B cell (primary cell): ENCODE data around the gene BTN2A1. TPM values are rescaled to one million over a fixed set of nuclear protein-coding genes. Genes with fewer than 3 reads are reported as not detected.

ENCODE experiments used
- ATAC-seq: fragments of 200-7000 bp; cut with Tn5 transposase; one replicate; pipeline ENCODE4 v1.10.0; 2021; ENCODE audit warnings: low read depth, mild to moderate bottlenecking, moderate number of reproducible peaks, moderate library complexity
- CTCF ChIA-PET: fragments of 350-600 bp; sonication (Branson Sonifier 250); formaldehyde crosslinking; loops from one replicate; lab custom pipeline; 2021; ENCODE audit warnings: antibody characterized with exemption, inconsistent platforms; lab: Charles Lee
- POLR2A ChIA-PET: fragments of 350-600 bp; sonication (Branson Sonifier 250); formaldehyde crosslinking; loops from one replicate; lab custom pipeline; 2021; ENCODE audit warnings: antibody characterized with exemption; lab: Charles Lee
- DNase-seq: peaks from one replicate; pipeline ENCODE4 v3.0.0; 2013
- H2AFZ ChIP-seq: 2 replicates; pipeline ENCODE4 v1.6.1; 2012; ENCODE audit warnings: mild to moderate bottlenecking, low read depth, low read length; ENCODE audit not compliant: insufficient read depth, poor library complexity, severe bottlenecking
- H3K27ac ChIP-seq, 2 donors: 1 replicate in 1 of 2; 2 replicates in 1 of 2; pipeline ENCODE4 v1.5.1; 2012 to 2013; ENCODE audit warnings: low read length in 2 of 2, mild to moderate bottlenecking in 2 of 2, moderate library complexity in 1 of 2
- H3K27me3 ChIP-seq, 4 experiments: fragments of 200-600 bp in 1 of 4; sonication (generic) in 1 of 4; replicated peaks in 1 of 4; 1 replicate in 2 of 4; 2 replicates in 2 of 4; pipeline versions ENCODE4 v1.6.1 to v1.7.0; 2013 to 2016; ENCODE audit warnings: low read length in 3 of 4, mild to moderate bottlenecking in 2 of 4, mixed read lengths in 1 of 4, moderate library complexity in 1 of 4; ENCODE audit not compliant: insufficient read depth in 4 of 4, control insufficient read depth in 3 of 4; ENCODE audit errors: control extremely low read depth in 1 of 4
- H3K36me3 ChIP-seq, 2 experiments: replicated peaks in 1 of 2; 1 replicate in 1 of 2; 2 replicates in 1 of 2; pipeline versions ENCODE4 v1.6.1 to v1.7.1; 2013; ENCODE audit warnings: low read length in 1 of 2; ENCODE audit not compliant: insufficient read depth in 2 of 2, control insufficient read depth in 1 of 2; ENCODE audit errors: control extremely low read depth in 1 of 2, extremely low read depth in 1 of 2
- H3K4me1 ChIP-seq, 2 donors: fragments of 200-600 bp in 1 of 2; sonication (generic) in 1 of 2; 1 replicate in 1 of 2; 2 replicates in 1 of 2; pipeline versions ENCODE4 v1.5.1 to v1.6.1; 2013 to 2017; ENCODE audit warnings: low read length in 2 of 2; ENCODE audit not compliant: control insufficient read depth in 2 of 2, insufficient read depth in 2 of 2
- H3K4me2 ChIP-seq: replicated peaks from 2 replicates; pipeline ENCODE3; 2012; ENCODE audit warnings: mild to moderate bottlenecking, low read depth, low read length; ENCODE audit not compliant: poor library complexity, severe bottlenecking
- H3K4me3 ChIP-seq, 5 experiments: fragments of 200-600 bp in 1 of 5; sonication (generic) in 1 of 5; 1 replicate in 3 of 5; 2 replicates in 2 of 5; pipeline versions ENCODE4 v1.5.1 to v1.7.0; 2011 to 2016; ENCODE audit warnings: low read length in 4 of 5, mild to moderate bottlenecking in 4 of 5, low read depth in 2 of 5, control low read depth in 1 of 5, moderate library complexity in 1 of 5; ENCODE audit not compliant: insufficient read depth in 1 of 5; ENCODE audit errors: control extremely low read depth in 1 of 5, extremely low read depth in 1 of 5
- H3K79me2 ChIP-seq: fragments of 200-600 bp; sonication (generic); one replicate; pipeline ENCODE4 v1.6.0; 2016; ENCODE audit warnings: low read length; ENCODE audit not compliant: control insufficient read depth, insufficient read depth
- H3K9ac ChIP-seq: fragments of 200-600 bp; sonication (generic); 2 replicates; pipeline ENCODE4 v1.6.1; 2017; ENCODE audit warnings: mild to moderate bottlenecking, low read length, moderate library complexity
- H3K9me3 ChIP-seq, 3 donors: one replicate each; pipeline versions ENCODE4 v1.6.1 to v1.7.1; 2013; ENCODE audit warnings: low read length in 2 of 3; ENCODE audit not compliant: control insufficient read depth in 2 of 3, insufficient read depth in 1 of 3; ENCODE audit errors: control extremely low read depth in 1 of 3
- H4K20me1 ChIP-seq: 2 replicates; pipeline ENCODE4 v1.6.0; 2012; ENCODE audit warnings: mild to moderate bottlenecking, low read length; ENCODE audit not compliant: insufficient read depth, control insufficient read depth, poor library complexity, severe bottlenecking
- H3K27ac Mint-ChIP-seq: one replicate; pipeline ENCODE4 v1.8.0; 2021; ENCODE audit warnings: mixed read lengths
- H3K27me3 Mint-ChIP-seq: one replicate; pipeline ENCODE4 v1.8.0; 2021; ENCODE audit warnings: mixed read lengths
- H3K4me1 Mint-ChIP-seq: one replicate; pipeline ENCODE4 v1.8.0; 2021; ENCODE audit warnings: mixed read lengths
- H3K4me3 Mint-ChIP-seq: one replicate; pipeline ENCODE4 v1.8.0; 2021; ENCODE audit warnings: mixed read lengths
- H3K9me3 Mint-ChIP-seq: one replicate; pipeline ENCODE4 v1.8.0; 2022; ENCODE audit warnings: mixed read lengths; ENCODE audit not compliant: insufficient read depth
- CTCF ChIP-seq: fragments of 200-600 bp; IDR thresholded peaks from one replicate; pipeline ENCODE4 v1.8.0; 2022; ENCODE audit warnings: antibody characterized with exemption, mild to moderate bottlenecking
- EZH2 ChIP-seq: IDR thresholded peaks from 2 replicates; pipeline ENCODE4 v1.6.1; 2012; ENCODE audit warnings: borderline replicate concordance, low read depth, mild to moderate bottlenecking, moderate library complexity, low read length; ENCODE audit not compliant: insufficient read depth, poor library complexity, severe bottlenecking
- WGBS: methylation state at CpG from one replicate; pipeline ENCODE4 v1.1.5; 2013; ENCODE audit warnings: missing lambda C conversion rate; ENCODE audit not compliant: insufficient coverage; 5-methylcytosine and 5-hydroxymethylcytosine counted together
- intact Hi-C: fragments of 100-400 bp; cut with micrococcal nuclease; formaldehyde crosslinking; loops from one replicate; pipeline ENCODE4 v1.10.0; 2022
- polyA plus RNA-seq: library from polyadenylated mRNA; depleted of rRNA; stranded (reverse); fragments of >200 nt; gene quantifications from 2 replicates; pipeline ENCODE4 v1.2.3, GENCODE V29; 2012
- total RNA-seq, 2 donors: library from RNA; stranded (reverse); fragments of 120-200 nt in 1 of 2; gene quantifications; 1 replicate in 1 of 2; 2 replicates in 1 of 2; pipeline versions ENCODE4 v1.2.3 to v1.2.4, GENCODE V29; 2013 to 2022

BTN2A1 gene
- total and polyA plus RNA-seq, 2 donors (not counting 1 experiment from before 2014, with no cell fraction given) = 55.1 to 69.6 TPM

- Mint-ChIP-seq H3K27me3 (no peaks in the 10 kb centered on the region), H3K4me3 (no peak overlapping the region), H3K4me1 (peaks cover 19% of the 10 kb centered on the region), H3K9me3 (peaks cover 10% of the 10 kb centered on the region), H3K27ac (no peak overlapping the region)
- ChIA-PET POLR2A (interaction anchor here (0.6 kb wide), 1 partner anchor 179 kb away, joined by 8 read pairs; no protein-coding TSS in a partner anchor), CTCF (no interaction called here)
- no peak for DNase-seq
- no peaks in the 10 kb centered on the region for H3K79me2 ChIP-seq
- no peak overlapping the region for H3K27ac ChIP-seq
- intact Hi-C loops = no loop called here
- H3K9me3 ChIP-seq = peaks cover 0 to 7% (median 0%) of the 10 kb centered on the region in 3 donors
- H3K27me3 ChIP-seq = no peaks in the 10 kb centered on the region
- H3K4me2 ChIP-seq = no peak overlapping the region
- WGBS = 100% methylated on average over 1 of the region's 3 CpGs
- H2AFZ ChIP-seq = no peak overlapping the region
- H3K4me3 ChIP-seq = no peak overlapping the region
- no peak overlapping the region for H3K9ac ChIP-seq
- no peak for ATAC-seq
- no peaks in the 10 kb centered on the region for H4K20me1 ChIP-seq
- TF ChIP-seq CTCF (no peak), EZH2 (no peak)
- H3K4me1 ChIP-seq = peaks cover 12 to 14% of the 10 kb centered on the region in 2 donors
- no peaks in the 10 kb centered on the region for H3K36me3 ChIP-seq
These were observed 26.0 kb downstream of the BTN2A1 start for GRCh38 chr6:26483727-26484126.

GRCh38 chr6:26484161-26484560, 26.4 kb downstream of the BTN2A1 start:
- H3K4me1 Mint-ChIP-seq = peaks cover 14% of the 10 kb centered on the region
- intact Hi-C loops = no loop called here
- H3K4me3 ChIP-seq = no peak overlapping the region
- H4K20me1 ChIP-seq = no peaks in the 10 kb centered on the region
- ChIA-PET CTCF (no interaction called here), POLR2A (interaction anchor here (0.6 kb wide), 1 partner anchor 180 kb away, joined by 8 read pairs; no protein-coding TSS in a partner anchor)
- TF ChIP-seq CTCF (no peak), EZH2 (no peak)
- no peak overlapping the region for H3K27ac ChIP-seq
- WGBS = no CpG with 5 or more reads among the region's 2 CpGs
- no peak overlapping the region for H3K4me2 ChIP-seq
- no peak for ATAC-seq
- no peak for DNase-seq
- H3K79me2 ChIP-seq = no peaks in the 10 kb centered on the region
- no peaks in the 10 kb centered on the region for H3K27me3 Mint-ChIP-seq
- no peak overlapping the region for H3K9ac ChIP-seq
- H3K4me3 Mint-ChIP-seq = no peak overlapping the region
- peaks cover 13% of the 10 kb centered on the region for H3K9me3 Mint-ChIP-seq
- H3K27me3 ChIP-seq = no peaks in the 10 kb centered on the region
- no peaks in the 10 kb centered on the region for H3K36me3 ChIP-seq
- H2AFZ ChIP-seq = no peak overlapping the region
- H3K4me1 ChIP-seq = peaks cover 8 to 10% of the 10 kb centered on the region in 2 donors
- no peak overlapping the region for H3K27ac Mint-ChIP-seq
- H3K9me3 ChIP-seq = peaks cover 0 to 7% (median 0%) of the 10 kb centered on the region in 3 donors
